Lung microvascular endothelial cell (primary cell): Measurements from ENCODE around the gene KRTAP19-1. TPM values are rescaled to one million over a fixed set of nuclear protein-coding genes. Genes with fewer than 3 reads are reported as not detected.
"Not testable (repeated sequence)": the region's sequence is repeated elsewhere in the genome, so short reads cannot be mapped to it uniquely, and the experiment has no call there.

Experiments used
- DNase-seq, 2 donors: peaks; one replicate each; pipeline versions ENCODE4 v3.0.0 to v3.0.0-alpha.2; 2010; ENCODE audit warnings: low read depth in 2 of 2
- total RNA-seq: library from RNA; depleted of rRNA; stranded (reverse); fragments of >200 nt; gene quantifications from 2 replicates; pipeline ENCODE4 v1.2.1, GENCODE V29; 2014

The KRTAP19-1 gene
- not detected in 2 replicates for total RNA-seq

DNA sequence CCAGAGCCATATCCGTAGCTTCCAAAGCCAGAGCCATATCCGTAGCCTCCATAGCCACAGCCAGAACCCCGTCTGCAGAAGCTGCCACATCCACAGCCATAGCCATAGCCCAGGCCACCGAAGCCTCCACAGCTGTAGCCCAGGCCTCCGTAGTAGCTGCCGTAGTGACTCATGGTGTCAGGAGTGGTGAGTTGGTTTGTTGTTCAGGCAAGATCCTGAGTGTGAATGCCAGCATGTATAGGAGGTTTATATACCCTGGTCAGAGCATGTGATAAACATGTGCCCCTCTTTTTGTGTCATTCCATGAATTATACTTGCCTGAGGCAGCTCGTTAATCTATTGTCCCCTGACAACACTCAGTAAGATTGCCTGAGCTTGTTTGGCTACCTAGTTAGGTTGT lies at the start of gene KRTAP19-1:
Gene KRTAP19-1 (minus strand): TSS at position 223 of the 400 bp plus-strand sequence. CDS start 50 bp downstream, at position 173.
- DNase-seq, result no peak

DNA sequence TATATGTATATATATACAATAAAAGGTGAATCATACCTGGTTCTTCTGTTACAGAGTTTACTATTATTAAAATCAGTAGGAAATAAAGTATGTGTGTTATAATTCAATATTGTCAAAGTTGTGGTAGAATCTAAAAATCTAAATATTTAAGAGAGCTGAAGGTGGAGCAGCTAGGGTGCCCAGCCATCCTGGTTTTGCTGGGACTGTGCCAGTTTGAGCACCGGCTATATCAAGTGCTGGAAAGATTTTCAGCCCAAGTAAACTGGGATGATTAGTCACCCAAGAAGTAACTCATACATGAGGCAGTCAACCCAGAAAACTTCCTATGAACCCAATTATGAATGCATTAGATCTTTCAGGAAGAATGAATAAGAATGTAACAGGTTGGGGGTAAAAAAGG lies 38.7 kb upstream of the KRTAP19-1 start:
- no peak for DNase-seq

DNA sequence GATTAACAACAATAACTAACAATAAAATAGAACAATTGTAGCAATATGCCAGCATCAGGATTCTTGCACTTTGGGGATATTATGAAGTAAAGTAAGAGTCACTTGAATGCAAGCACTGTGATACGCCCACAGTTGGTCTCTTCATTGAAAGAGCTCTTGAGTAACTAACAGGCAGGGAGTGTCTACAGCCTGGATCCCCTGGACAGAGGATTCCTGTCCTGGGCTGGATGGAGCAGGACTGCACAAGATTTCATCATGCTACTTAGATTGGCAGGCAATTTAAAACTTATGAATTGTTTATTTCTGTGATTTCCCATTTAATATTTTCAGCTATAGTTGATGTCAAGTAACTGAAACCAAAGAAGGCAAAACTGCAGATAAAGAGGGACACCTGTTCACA lies 35.5 kb upstream of the KRTAP19-1 start:
- DNase-seq, result no peak

DNA sequence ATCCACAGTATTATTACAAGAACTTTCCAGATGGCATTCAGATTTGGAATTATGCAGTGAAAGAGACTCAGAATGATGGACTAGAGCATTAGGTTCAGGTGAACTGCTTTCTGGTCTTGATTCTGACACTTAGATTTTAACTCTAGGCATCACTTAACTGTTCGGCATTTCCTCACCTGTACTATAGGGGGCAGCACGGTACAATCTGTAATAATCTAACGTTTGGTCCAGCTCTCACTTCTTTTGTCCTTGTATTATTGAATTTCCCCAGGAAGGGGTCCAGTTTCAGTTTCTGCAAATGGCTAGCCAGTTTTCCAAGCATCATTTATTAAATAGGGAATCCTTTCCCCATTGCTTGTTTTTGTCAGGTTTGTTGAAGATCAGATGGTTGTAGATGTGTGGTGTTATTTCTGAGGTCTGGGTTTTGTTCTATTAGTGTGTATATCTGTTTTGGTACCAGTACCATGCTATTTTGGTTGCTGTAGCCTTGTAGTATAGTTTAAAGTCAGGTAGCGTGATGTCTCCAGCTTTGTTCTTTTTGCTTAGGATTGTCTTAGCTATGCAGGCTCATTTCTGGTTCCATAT lies 25.5 kb upstream of the KRTAP19-1 start:
- DNase-seq, result not testable (repeated sequence)

DNA sequence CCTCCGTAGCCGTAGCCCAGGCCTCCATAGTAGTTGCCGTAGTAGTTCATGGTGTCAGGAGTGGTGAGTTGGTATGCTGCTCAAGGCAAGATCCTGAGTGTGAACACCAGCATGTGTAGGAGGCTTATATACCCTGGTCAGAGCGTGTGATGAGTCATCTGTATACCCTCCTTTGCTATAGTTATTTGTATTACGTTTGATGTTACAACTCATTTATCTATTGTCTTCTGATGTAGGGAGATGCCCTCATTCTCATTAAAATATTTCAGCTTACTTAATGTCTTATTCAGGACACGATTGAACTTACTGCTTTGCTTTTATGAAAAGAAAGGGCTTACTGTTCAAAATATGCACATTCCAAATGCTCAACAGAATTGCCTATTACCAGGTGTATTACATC lies 21.9 kb upstream of the KRTAP19-1 start, which contains the start of gene KRTAP19-5:
Gene KRTAP19-5 (minus strand): TSS at position 101 of the 400 bp plus-strand sequence. CDS start 51 bp downstream, at position 50.
- DNase-seq, result no peak

DNA sequence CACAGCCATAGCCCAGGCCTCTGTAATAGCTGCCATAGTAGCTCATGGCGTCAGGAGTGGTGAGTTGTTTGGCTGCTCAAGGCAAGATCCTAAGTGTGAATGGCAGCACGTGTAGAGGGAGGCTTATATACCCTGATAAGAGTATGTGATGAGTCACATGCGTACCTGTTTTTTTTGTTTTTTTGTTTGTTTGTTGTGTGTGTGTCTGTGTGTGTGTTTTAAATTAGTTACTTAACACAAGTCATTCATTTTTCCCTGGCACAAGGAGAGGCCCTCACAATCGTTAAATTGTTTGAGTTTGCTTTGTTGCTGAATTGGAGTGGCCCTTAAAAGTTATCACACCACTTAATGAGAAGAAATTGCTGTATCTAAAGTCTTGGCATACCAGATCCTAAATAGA lies 16.9 kb upstream of the KRTAP19-1 start, which contains the start of gene KRTAP19-4:
Gene KRTAP19-4 (minus strand): TSS at position 101 of the 400 bp plus-strand sequence. CDS start 55 bp downstream, at position 46.
- no peak for DNase-seq

DNA sequence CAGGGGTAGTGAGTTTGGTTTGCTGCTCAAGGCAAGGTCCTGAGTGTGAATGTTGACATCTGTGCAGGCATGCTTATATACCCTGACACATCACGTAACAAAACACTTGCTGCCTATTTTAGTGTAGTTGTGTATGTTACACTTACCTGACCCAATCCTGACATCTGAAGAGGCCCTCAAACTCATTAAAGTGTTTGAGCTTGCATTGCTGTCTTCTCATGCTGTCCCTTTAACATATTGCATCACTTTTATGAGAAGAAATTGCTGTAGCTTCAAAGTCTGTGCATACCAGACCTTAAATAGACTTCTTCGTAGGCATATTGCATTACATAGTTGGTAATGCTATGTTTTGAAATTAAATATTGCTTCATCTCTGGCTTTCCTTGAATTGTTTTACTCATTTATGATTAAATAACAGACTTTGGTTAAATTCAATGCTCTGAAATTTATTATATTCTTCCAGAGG lies 11.8 kb upstream of the KRTAP19-1 start, which contains the start of gene KRTAP19-3:
Gene KRTAP19-3 (minus strand): TSS at position 51 of the 466 bp plus-strand sequence. CDS start 56 bp downstream, outside the sequence.
- DNase-seq, result no peak

DNA sequence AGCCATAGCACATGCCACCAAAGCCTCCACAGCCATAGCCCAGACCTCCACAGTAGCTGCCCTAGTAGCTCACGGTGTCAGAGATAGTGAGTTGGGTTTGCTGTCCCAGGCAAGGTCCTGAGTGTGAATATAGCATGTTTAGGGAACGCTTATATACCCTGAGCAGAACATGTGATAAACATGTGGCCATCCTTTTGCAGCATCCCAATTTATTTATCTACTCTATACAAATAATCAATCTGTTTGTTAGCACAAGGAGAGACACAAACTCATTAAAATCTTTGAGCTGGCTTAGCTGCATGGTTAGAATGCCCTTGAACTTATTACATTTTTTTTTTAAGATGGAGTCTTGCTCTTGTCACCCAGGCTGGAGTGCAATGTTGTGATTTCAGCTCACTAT lies 7.2 kb upstream of the KRTAP19-1 start, which contains the start of gene KRTAP19-2:
Gene KRTAP19-2 (minus strand): TSS at position 101 of the 400 bp plus-strand sequence. CDS start 88 bp downstream, at position 13.
- DNase-seq, result no peak

DNA sequence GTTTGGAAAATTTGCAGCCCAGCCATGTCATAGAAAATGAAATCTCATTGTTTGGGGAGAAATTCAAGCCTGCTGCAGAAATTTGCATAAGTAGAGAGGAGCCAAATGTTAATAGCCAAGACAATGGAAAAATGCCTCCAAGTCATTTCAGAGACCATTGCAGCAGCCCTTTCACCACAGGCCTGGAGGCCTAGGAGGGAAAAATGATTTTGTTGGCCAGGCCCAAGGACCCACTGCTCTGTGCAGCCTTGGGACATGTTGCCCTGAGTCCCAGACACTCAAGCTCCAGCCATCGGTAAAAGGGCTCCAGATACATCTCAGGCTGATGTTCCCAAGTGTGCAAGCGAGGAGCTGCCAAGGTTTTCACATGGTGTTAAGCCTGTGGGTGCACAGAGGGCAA lies 6.0 kb upstream of the KRTAP19-1 start:
- no peak for DNase-seq

DNA sequence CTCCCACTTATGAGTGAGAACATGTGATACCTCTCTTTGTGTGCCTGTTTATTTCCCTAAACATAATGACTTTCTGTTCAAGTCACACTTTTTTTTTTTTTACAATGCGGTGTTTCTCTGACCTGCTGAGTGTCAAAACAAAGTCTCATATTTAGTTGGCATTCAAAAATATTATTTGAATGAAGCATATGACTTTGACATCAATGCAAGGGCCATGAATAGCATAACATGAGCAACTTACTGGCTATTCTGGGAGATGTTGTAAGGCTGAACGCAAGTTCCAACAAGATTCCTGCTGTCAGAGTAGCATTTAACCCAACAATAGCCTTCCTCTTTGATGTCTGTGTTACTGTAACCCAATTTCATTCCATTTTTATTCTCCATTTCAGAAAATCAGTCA lies 2.0 kb upstream of the KRTAP19-1 start:
- no peak for DNase-seq

DNA sequence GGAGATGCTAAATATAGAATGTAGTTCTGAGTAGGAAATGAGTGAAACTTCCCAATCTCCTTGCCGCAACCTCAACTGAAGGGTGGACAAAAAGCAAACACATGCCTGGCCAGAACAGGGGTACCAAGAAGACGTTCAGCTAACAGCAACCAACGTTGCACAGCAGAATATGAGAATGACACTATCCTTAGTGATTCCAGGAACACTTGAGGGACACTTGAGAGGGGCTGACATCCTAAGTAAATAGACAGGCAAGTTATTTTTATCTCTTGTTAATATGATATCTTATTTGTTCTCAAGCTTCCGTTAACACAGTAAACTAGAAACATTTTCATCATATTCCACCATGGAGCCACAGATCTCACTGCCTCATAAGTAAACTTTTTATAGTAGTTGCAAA lies 908 bp downstream of the KRTAP19-1 start:
- no peak for DNase-seq

DNA sequence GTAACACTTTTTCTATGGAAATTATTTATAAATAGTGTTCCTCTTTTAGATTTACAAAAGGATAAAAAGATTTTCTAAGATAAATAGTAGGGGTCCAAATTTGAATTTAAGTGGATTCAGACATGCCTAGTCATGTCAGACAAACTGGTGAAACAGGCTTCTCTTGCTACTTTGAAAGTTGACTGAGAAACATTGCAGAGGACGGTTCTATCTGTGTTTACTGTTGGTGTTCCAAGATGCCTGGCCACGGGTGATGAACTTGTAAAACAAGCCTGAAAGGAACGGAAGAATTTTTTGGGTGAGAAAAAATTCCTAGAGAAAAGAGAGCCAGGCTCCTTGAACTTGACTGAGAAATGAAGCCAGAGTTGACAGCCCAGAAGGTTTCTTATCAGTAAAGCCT lies 2.2 kb downstream of the KRTAP19-1 start:
- no peak for DNase-seq

DNA sequence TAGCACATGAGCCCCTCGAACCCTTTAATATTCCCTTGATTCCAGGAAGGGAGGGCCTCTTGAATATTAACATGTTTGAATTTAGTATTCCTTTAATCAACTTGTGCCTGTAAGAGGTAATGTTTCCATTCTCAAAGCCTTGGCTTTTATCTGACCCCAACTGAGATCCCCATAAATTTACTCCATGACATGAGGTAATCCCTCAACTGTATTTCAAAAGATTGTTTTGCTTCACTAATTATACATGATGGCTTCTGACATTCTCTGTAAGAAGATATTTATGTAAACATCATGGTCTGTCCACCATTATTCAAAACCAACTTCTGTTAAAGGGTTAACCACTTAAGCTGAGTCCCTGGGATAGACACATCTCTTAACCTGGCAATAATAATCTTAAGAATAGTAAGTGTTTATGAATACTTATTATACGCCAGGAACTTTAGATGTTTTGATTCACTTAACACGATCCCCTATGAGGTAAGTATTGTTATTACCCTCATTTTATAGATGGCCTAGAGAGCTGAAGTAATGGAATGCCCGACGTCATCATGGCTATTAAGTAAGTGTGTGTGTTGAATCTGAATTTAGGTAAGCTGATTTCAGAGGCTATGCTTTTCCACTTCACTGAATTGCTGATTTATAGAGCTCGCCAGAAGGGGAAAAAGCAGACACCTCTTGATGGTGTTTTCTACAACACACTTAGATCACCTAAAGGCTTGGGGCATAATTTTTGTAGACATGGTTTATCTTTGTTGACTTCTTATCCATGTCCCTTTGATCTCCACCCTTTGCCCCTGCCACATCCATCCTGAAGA lies 11.1 kb downstream of the KRTAP19-1 start:
- DNase-seq, result no peak

DNA sequence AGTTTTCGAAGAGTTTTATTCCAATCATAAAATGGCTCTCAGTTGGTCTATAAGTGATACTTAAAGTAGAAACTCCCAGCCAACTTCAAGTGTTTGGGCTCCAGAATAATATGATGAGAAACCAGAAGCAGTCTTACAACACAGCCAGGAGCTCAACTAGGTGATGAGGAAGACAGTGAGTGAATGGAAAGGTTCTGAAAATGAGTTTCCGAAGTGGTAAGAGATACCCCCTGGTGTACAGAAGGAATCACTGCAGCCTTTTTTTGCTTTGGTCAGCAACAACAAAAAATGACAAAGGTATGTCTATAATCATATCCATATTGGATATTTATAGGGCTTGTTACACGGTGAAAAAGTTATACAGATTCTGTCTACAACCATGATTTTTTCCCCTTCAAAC lies 16.5 kb downstream of the KRTAP19-1 start:
- no peak for DNase-seq

DNA sequence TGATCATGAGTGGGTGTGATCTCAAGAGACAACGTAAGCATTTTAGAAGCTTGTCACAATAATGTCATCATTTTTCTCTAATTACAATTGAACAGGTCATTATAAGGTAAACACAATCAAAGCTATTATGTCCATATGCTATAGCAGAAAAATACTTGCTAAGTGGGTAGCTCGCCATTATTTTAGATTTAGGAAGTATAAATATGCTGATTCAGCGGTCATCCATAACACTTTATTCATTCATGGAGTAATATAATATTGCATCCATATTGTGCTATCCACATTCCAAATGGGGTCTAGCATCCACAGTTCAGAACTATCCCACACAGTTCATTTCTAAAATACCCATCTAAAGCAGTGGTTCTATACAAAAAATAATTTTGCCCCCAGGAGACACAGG lies 31.7 kb downstream of the KRTAP19-1 start:
- no peak for DNase-seq

DNA sequence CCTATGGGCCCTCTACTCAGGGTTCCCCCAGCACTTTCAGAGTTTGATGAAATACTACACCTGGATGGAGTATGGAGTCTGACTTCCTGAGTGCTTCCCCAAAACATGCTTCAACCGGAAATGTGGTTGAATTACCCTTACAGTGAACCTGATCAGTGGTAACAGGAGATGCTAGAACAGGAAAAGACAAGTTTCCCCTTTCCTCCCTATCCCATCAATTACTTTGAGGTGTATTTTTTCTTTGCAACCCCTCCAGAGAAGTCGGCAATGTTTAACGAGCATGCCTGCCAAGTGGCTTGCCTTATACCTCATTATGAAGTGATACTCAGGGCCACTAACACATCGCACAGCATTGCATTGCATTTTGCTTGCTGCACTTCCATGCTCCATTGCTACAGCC lies 33.1 kb downstream of the KRTAP19-1 start:
- DNase-seq, result no peak

DNA sequence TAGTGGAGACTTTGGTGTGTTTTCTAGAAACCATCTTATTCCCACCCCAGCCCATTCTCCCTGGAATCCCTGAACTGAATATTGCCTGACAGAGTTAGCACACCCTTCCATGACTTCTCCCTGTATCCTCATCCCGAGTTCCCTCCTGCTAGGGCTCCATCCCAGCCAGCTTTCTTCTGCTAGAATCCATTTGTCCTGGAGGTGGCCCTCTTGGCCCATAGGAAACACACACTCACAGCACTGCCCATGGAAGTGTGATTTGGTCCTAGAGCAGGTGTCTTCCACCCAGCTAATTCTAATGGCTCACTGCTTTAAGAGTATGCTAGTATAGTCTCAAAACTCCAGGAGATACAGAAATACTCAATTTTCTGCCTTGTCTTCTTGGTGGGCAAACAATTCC lies 36.0 kb downstream of the KRTAP19-1 start:
- DNase-seq, result no peak

DNA sequence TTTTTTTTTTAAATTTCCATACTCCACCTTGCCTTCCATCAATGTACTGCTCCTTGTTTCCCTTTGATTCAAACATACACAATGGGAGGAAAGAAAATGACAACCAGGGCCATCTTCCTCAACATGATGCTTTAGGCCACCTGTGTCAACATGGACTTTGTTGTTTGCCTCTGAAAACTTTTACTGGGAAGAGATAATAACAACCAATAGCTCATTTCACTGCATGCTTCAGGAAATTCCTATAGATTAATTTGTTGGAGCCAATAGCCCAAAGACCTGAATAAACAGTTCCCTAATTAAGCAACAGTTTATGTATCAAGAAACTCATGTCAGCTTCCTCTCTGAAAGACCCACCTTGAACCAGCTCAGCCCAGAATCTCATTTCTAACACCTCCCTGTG lies 36.9 kb downstream of the KRTAP19-1 start:
- no peak for DNase-seq

DNA sequence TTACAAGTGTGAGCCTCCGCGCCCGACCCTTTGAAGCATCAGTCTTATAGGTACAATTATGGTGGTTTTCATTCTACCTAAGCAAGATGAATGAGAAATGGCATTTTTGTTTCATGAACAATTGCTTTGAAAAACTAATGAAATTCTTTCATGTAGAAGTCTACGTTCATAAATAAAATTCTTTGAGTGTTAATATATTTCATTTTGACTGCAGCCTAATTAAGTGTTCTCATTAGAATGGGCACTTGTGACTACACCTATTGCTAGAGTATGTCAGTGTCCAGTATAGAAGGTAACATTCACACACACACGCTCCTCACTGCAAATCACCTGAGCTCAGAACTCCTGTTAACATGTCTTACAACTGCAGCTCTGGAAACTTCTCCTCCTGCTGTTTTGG lies 40.2 kb downstream of the KRTAP19-1 start, which contains the start of gene KRTAP15-1:
Gene KRTAP15-1 (plus strand): TSS at position 301 of the 400 bp plus-strand sequence. CDS start 53 bp downstream, at position 354.
- no peak for DNase-seq

DNA sequence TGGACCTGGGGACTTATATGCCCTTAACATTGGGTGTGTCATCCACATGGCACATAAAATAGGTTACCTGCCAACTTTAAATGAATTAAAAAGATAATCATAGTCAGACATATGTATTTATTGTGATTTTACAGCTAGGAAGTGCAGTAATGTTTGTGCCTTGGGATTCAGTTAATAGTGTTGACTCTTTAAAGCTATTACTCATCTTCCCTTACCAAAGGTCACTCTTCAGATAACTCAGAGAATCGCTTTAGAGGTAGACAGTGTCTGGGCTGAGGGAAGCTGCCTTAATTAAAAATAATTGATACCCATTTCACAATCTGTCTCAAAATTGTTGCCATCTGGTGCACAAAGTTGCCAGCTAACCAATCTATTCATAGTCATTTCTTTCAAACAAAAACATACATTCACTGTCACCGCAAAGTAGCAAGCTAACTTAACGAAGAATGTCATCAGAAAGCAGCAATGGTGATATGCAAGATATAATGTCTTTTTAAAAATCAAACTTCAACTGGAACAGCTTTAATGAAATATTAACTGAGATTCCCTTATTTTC lies 43.1 kb downstream of the KRTAP19-1 start:
- DNase-seq, result no peak

DNA sequence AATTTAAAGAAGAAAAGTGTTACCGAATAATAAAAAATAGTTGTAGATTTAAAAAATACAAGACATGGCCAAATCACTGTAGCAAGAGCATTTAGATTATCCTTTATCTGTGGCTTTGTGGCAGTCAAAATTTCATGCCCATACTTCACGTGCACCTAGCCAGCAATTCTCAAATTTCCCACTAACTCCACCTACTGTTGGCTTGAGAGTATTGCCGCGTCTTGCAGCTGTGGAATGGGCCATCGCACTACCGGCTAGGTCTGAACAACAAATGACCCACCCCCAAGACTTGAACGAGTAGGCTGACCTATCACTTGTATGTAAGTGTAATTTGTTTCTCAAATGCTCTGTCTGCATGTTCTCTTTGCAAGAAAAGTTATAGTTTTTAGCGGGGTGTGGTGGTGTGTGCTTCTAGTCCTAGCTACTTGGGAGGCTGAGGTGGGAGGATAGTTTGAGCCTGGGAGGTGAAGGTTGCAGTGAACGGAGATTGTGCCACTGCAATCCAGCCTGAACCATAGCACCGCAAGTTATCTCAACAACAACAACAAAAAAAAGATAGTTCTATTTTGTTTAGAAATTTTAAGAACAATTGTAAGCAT lies 46.0 kb downstream of the KRTAP19-1 start:
- DNase-seq, result peak; percentile 1 to 14
